ENCODE data around the gene SULT1E1. TPM values are rescaled to one million over a fixed set of nuclear protein-coding genes. Genes with fewer than 3 reads are reported as not detected.

The SULT1E1 gene
- total and polyA plus RNA-seq, 10 donors, result not detected

DNA sequence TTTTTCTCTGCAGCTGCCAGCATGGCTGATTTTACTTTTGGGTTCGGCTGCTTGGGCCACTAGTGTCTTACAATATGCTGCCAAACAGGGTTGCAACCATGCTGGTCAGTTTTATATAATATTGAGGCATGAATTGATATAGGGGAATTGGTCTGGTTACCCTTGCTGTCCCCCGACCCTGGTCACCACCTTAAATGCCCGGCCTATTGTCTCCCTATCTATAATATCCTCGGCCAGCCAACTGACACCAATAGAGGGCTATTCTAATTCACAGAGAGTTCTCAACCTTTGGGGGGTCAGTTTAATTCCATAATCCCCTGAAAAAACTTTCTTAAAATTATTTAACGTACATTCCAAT, 28.7 kb downstream of the SULT1E1 start:
- Histone ChIP-seq H3K9me3 (no peaks in the 10 kb centered on the region), H3K27me3 (replicated peaks in 1 of 7) (no peaks in the 10 kb centered on the region), H3K27ac (peak overlapping the region in 7 of 8 donors; percentile 35 to 89 (median 76)), H3K4me1 (peaks cover 0 to 21% (median 0%) of the 10 kb centered on the region in 6 donors), H3K36me3 (no peaks in the 10 kb centered on the region), H3K4me3 (peak overlapping the region in 2 of 8 donors; percentile 15 to 53)
- intact Hi-C loops (cut with DNase I; ENCODE audit: low total_unique reads), result no loop called here
- no peak for TF ChIP-seq POLR2A (IDR thresholded peaks at IDR 0.05)
- TF ChIP-seq POLR2AphosphoS5 (IDR thresholded peaks at IDR 0.05), result no peak
- TF ChIP-seq, protein P1, sequence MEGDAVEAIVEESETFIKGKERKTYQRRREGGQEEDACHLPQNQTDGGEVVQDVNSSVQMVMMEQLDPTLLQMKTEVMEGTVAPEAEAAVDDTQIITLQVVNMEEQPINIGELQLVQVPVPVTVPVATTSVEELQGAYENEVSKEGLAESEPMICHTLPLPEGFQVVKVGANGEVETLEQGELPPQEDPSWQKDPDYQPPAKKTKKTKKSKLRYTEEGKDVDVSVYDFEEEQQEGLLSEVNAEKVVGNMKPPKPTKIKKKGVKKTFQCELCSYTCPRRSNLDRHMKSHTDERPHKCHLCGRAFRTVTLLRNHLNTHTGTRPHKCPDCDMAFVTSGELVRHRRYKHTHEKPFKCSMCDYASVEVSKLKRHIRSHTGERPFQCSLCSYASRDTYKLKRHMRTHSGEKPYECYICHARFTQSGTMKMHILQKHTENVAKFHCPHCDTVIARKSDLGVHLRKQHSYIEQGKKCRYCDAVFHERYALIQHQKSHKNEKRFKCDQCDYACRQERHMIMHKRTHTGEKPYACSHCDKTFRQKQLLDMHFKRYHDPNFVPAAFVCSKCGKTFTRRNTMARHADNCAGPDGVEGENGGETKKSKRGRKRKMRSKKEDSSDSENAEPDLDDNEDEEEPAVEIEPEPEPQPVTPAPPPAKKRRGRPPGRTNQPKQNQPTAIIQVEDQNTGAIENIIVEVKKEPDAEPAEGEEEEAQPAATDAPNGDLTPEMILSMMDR (IDR thresholded peaks at IDR 0.05 in 8 of 11, conservative IDR thresholded peaks at IDR 0.05 in 3 of 11), result no peak
- WGBS, 5 donors, result 52 to 72% (median 66%) methylated on average over 5 of the region's 5 CpGs
- DNase-seq, result peak; percentile 25

DNA sequence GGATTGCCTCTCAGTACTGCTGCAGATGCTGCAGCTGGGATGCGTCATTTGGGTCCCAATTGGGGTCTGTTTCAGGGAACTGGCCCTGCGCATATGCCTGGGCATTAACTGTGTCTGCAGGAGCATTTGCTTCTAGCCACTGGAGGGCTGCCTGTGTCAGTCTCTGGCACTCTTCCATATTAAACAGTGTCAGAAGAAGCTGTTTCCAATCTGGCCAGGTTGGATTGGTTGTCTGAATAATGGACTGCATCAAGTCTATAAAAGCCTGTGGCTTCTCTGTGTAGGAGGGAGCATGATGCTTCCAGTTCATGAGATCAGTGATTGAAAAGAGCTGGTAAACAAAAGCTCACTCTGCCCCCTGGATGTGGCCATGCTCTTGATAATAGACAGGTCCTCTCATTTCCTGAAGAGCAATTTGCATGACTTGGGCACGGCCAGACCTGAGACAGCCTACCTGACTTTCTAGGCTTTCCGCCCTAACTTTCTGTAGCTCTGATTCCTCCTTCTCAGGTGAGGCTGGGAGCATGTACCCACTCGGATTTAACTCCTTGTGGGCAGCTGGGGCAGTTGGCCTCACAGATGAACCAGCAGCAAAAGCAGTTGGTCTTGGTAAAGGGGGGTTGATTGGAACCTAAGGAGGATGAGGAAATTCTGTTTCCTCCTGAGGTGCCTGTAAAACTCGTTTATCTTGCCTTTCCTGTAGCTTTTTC, 29.2 kb downstream of the SULT1E1 start:
- H3K27me3 ChIP-seq (replicated peaks in 1 of 7), result no peaks in the 10 kb centered on the region
- H3K9me3 ChIP-seq, result no peaks in the 10 kb centered on the region
- TF ChIP-seq, protein P1 (IDR thresholded peaks at IDR 0.05 in 8 of 11, conservative IDR thresholded peaks at IDR 0.05 in 3 of 11), result no peak
- TF ChIP-seq POLR2AphosphoS5 (IDR thresholded peaks at IDR 0.05) (no peak), POLR2A (IDR thresholded peaks at IDR 0.05) (no peak)
- peak overlapping the region in 1 of 8 donors; percentile 53 for H3K4me3 ChIP-seq
- peak overlapping the region in 5 of 8 donors; percentile 66 to 89 (median 83) for H3K27ac ChIP-seq
- H3K4me1 ChIP-seq, result peaks cover 0 to 21% (median 0%) of the 10 kb centered on the region in 6 donors
- WGBS, 5 donors, result 51 to 63% (median 55%) methylated on average over 6 of the region's 6 CpGs
- no peaks in the 10 kb centered on the region for H3K36me3 ChIP-seq
- peak; percentile 41 for DNase-seq
- intact Hi-C loops (cut with DNase I; ENCODE audit: low total_unique reads), result no loop called here

DNA sequence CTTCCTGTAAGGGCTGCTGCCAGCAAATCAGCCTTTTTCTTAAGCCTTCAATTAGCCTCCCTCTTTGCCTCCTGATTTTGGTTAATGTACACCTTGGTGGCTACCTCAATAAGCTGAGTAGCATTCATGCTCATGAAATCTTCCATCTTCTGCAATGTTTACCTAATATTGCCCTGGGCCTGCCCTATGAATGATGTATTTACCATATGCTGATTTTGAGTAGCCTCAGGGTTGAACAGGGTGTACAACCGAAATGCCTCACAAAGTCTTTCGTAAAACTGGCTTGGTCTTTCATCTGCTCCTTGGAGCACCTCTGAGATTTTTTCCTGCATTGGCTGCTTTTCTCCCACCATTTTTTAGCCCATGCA, 29.8 kb downstream of the SULT1E1 start:
- TF ChIP-seq POLR2AphosphoS5 (IDR thresholded peaks at IDR 0.05) (no peak), POLR2A (IDR thresholded peaks at IDR 0.05) (no peak)
- TF ChIP-seq, protein P1 (IDR thresholded peaks at IDR 0.05 in 8 of 11, conservative IDR thresholded peaks at IDR 0.05 in 3 of 11), result no peak
- WGBS, 5 donors, result 83 to 96% (median 94%) methylated on average over 2 of the region's 2 CpGs
- H3K27ac ChIP-seq, result peak overlapping the region in 2 of 8 donors; percentile 85 to 89
- H3K36me3 ChIP-seq, result no peaks in the 10 kb centered on the region
- no peak overlapping the region for H3K4me3 ChIP-seq
- DNase-seq, result no peak
- no peaks in the 10 kb centered on the region for H3K27me3 ChIP-seq (replicated peaks in 1 of 7)
- intact Hi-C loops (cut with DNase I; ENCODE audit: low total_unique reads), result no loop called here
- no peaks in the 10 kb centered on the region for H3K9me3 ChIP-seq
- H3K4me1 ChIP-seq, result peaks cover 0 to 21% (median 0%) of the 10 kb centered on the region in 6 donors

DNA sequence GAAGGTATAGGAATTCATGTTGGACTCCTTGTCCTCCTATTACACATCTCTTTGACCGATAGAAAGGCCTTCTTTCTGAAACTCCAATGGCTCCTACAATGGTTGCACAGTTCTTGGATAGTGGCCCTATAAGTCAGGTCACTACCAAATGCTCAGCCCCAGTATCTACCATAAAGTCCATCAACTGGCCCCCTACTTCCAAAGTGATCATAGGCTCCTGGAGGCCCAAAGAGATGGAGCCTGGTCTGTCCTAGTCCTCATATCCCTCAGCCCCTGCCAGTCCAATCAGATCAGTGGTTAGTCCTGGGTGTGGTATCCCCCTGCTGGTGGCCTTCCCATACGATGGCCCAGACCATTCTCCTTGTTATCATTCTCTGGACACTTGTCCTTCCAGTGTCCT, 30.3 kb downstream of the SULT1E1 start:
- peaks cover 0 to 21% (median 0%) of the 10 kb centered on the region in 6 donors for H3K4me1 ChIP-seq
- H3K27ac ChIP-seq, result peak overlapping the region in 1 of 8 donors; percentile 89
- no peaks in the 10 kb centered on the region for H3K27me3 ChIP-seq (replicated peaks in 1 of 7)
- no peak overlapping the region for H3K4me3 ChIP-seq
- WGBS, 5 donors, result 72 to 91% (median 78%) methylated on average over 2 of the region's 2 CpGs
- no peaks in the 10 kb centered on the region for H3K36me3 ChIP-seq
- intact Hi-C loops (cut with DNase I; ENCODE audit: low total_unique reads), result no loop called here
- H3K9me3 ChIP-seq, result peaks cover 0 to 1% (median 0%) of the 10 kb centered on the region in 8 donors
- TF ChIP-seq POLR2AphosphoS5 (IDR thresholded peaks at IDR 0.05) (no peak), POLR2A (IDR thresholded peaks at IDR 0.05) (no peak)
- TF ChIP-seq, protein P1 (IDR thresholded peaks at IDR 0.05 in 8 of 11, conservative IDR thresholded peaks at IDR 0.05 in 3 of 11), result no peak
- DNase-seq, result peak; percentile 30

Measured in spleen (tissue), 11 donors.